HuH-7 (cell line): ENCODE data around the gene FAM222B.
A peak's percentile ranks its signal among the peaks of the same experiment; 100 is the strongest.
"Not testable (repeated sequence)": the region's sequence is repeated elsewhere in the genome, so short reads cannot be mapped to it uniquely, and the experiment has no call there.

Source experiments
- DNase-seq: peaks from one replicate; pipeline ENCODE4 v3.0.0; 2011; ENCODE audit warnings: low spot score

The FAM222B gene

DNA sequence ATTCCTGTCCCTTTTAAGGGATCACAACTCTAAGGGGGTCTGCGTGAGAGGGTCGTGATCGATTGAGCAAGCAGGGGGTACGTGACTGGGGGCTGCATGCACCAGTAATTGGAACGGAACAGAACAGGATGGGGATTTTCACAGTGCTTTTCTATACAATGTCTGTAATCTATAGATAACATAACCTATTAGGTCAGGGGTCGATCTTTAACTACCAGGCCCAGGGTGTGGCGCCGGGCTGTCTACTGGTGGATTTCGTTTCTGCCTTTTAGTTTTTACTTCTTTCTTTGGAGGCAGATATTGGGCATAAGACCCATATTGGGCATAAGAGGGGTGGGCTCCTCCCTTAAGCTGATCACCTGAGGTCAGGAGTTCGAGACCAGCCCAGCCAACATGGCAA is 6.0 kb downstream of the FAM222B start:
- not testable (repeated sequence) for DNase-seq

- no peak for DNase-seq
Measured at GRCh38 chr17:28834420-28834819, 8.2 kb downstream of the FAM222B start.

- DNase-seq: no peak
Measured at GRCh38 chr17:28828294-28829040, 14.1 kb downstream of the FAM222B start.

DNA sequence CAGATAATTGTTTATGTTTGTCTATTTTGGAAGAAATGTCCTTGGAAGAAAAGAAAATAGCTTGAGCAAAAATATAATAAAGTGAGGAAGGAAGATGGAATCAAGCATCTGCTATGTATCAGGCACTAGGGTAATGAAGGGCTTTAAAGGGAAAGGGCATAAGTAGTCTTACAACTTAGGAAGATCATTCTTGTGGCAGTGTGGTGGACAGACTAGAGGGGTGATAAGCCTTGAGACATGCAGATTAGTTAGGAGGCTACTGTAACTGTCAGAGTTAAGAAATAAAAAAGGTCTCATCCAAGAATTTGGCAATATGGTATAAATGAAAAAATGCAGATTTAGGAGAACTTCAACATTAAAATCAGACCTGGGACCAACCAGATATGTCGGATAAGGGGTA is 14.9 kb downstream of the FAM222B start:
- DNase-seq: no peak

DNA sequence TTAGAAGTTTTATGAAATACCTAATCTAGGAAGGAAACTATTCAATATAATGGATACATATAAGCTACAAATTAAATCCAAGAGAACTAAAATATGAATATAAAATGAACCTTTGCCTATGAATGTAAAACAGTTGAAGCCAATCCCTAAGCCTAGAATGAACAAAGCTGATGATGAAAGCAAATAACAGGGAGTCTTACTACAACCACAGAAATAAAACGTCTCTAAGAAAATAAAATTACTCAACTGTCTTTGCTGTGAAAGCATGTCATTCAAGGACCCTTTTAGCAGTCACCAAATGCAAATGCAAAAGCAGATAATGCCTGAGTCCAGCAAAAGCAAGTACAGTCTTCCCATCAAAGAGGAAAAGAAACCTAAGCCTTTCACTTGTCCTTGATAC is 23.0 kb downstream of the FAM222B start:
- no peak for DNase-seq

GRCh38 chr17:28818819-28819221 is 23.8 kb downstream of the FAM222B start:
- DNase-seq: no peak

GRCh38 chr17:28816540-28816939 is 26.1 kb downstream of the FAM222B start:
- no peak for DNase-seq

DNA sequence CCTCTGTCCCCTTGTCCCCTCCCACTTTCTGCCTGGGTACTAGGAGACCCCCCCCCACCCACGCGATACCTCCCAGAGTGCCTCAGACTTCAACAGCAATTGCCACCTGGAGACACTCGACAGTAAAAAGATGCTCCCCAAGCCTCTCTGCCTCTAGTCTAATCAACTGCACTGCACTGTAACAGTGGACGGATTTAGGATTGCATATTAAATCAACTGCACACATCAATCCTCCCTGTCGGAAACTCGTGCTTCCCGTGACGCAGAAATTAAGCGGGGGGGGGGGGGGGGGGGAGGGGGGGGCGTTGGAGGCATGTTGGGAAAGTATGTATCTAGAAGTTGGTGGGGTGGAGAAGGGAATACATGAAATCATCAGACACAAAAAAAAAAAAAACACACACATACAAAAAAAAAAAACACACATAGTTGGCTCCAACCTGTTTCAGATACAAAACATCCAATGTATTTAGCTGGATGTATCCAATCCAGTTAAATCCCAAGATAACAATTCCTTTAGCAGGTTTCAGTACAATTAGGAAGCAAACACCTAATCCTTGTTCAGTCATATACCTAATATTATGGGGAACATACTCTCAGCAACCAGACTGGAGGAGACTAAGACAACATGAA is 29.7 kb downstream of the FAM222B start:
- DNase-seq: no peak

- DNase-seq: peak; percentile 98
Measured at GRCh38 chr17:28812091-28812747, 30.4 kb downstream of the FAM222B start.

DNA sequence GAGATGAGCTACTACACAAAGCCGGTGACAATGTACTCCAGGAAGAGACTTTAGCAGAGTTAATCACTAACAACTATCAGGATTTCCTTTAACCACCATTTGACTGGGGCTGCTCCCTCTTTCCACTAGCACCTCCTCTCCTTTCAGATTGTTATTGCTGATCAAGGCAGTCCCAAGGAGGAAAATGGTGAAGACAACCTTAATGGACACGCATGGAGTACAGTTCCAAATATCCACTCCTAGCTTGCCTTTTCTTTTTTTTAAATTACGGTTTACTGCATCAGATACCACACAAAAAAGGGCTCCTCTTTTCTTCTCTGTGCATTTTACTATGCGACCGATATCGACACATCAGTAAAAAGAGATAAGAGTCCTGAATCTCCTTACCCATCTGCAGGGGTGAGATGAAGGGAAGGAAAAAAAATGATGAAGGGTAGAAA is 30.9 kb downstream of the FAM222B start:
- no peak for DNase-seq

- DNase-seq: no peak
Measured at GRCh38 chr17:28810437-28810836, 32.2 kb downstream of the FAM222B start.

DNA sequence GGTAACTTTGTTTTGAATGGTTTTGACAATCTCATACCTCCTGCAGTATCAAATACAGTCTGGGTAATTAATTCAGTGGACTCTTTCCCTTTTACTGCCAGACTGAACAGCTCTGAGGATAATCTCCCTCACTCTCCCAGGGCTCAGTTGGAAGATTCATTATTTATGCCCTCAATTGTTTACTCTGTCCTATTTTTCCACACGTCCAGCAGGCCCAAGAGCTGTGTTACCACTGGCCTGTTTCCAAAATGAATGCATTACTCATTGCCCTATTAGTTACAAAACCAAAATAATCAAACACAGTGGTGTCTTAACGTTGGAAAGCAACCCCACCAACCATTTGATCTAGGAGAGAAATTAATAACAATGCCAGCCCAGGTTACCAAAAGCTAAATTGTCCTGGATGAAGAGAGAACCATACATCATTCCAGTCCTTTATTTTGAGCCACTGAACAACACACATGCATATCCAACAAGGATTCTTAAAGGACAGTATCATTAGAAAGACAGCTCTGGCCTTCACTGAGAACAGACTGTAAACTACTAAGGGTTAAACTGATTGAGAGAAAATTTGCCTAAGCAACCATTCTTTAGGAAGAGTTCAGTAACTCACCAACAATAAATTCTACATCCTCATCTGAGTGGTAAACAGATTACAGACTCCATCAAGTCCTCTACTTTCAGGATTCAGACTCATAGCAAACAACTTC is 34.5 kb downstream of the FAM222B start:
- DNase-seq: peak; percentile 14

GRCh38 chr17:28796062-28796461 is 46.5 kb downstream of the FAM222B start:
- DNase-seq: no peak

DNA sequence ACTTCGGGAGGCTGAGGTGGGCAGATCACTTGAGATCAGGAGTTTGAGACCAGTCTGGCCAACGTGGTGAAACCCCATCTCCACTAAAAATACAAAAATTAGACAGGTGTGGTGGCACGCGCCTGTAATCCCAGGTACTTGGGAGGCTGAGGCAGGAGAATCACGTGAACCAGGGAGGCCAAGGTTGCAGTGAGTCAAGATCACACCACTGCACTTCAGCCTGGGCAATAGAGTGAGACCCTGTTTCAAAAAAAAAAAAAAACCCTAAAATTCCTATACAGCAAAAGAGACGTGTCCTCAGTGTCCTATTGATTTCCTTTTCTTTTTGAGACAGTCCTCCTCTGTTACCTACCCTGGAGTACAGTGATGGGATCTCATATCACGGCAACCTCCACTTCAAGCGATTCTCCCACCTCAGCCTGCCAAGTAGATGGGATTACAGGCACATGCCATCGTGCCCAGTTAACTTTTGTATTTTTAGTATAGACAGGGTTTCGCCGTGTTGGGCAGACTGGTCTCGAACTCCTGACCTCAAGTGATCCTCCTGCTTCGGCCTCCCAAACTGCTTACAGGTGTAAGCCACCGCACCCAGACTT is 47.6 kb downstream of the FAM222B start:
- not testable (repeated sequence) for DNase-seq

GRCh38 chr17:28792877-28793661 is 49.5 kb downstream of the FAM222B start:
- DNase-seq: no peak

GRCh38 chr17:28788100-28788499 is 54.5 kb downstream of the FAM222B start:
- DNase-seq: no peak

- DNase-seq: no peak
Measured at GRCh38 chr17:28783161-28783560, 59.4 kb downstream of the FAM222B start.

- DNase-seq: not testable (repeated sequence)
Measured at GRCh38 chr17:28779601-28780000, 63.0 kb downstream of the FAM222B start.

GRCh38 chr17:28777178-28777577 is 65.4 kb downstream of the FAM222B start:
- DNase-seq: no peak

GRCh38 chr17:28774206-28774605 is 68.4 kb downstream of the FAM222B start:
- DNase-seq: no peak

DNA sequence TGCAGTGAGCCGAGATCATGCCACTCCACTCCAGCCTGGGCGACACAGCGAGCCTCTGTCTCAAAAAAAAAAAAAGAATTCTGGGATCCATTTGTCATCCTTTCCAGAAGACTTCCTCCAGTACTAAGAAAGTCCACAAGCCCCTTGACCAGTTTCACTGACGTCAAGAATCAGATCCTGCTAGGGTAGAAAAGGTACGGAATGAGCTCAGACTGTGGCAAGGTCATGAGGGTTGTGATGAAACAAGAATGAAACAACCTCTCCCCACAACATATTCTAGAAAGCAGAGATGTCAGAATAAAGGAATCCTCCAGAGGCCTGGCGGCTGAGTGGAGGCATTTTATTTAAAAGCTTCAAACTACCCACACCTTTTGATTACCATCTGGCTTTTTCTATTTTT is 68.9 kb downstream of the FAM222B start:
- DNase-seq: no peak
